Activated CD8-positive, alpha-beta T cell treated with anti-CD3 and anti-CD28 coated beads for 36 hours (primary cell): ENCODE results near the gene EPB41L2. TPM values are rescaled to one million over a fixed set of nuclear protein-coding genes. Genes with fewer than 3 reads are reported as not detected.
"Not testable (repeated sequence)": the region's sequence is repeated elsewhere in the genome, so short reads cannot be mapped to it uniquely, and the experiment has no call there.

Experiments
- ATAC-seq: fragments of 200-7000 bp; cut with Tn5 transposase; one replicate; pipeline ENCODE4 v1.10.0; 2021; ENCODE audit warnings: mild to moderate bottlenecking, moderate library complexity
- CTCF ChIA-PET: fragments of 350-600 bp; sonication (Branson Sonifier 250); formaldehyde crosslinking; loops from one replicate; lab custom pipeline; 2021; ENCODE audit warnings: antibody characterized with exemption; lab: Charles Lee
- POLR2A ChIA-PET: fragments of 350-600 bp; sonication (Branson Sonifier 250); formaldehyde crosslinking; loops from one replicate; lab custom pipeline; 2021; ENCODE audit warnings: antibody characterized with exemption; lab: Charles Lee
- DNase-seq: peaks from one replicate; pipeline ENCODE4 v3.0.0-alpha.2; 2020
- H3K27ac Mint-ChIP-seq: one replicate; pipeline ENCODE4 v1.8.0; 2021; ENCODE audit warnings: mild to moderate bottlenecking, mixed read lengths
- H3K27me3 Mint-ChIP-seq: one replicate; pipeline ENCODE4 v1.8.0; 2021; ENCODE audit warnings: mixed read lengths
- H3K36me3 Mint-ChIP-seq: one replicate; pipeline ENCODE4 v1.8.0; 2021; ENCODE audit warnings: low read depth, mixed read lengths
- H3K4me1 Mint-ChIP-seq: one replicate; pipeline ENCODE4 v1.8.0; 2021; ENCODE audit warnings: low read depth, mixed read lengths
- H3K4me3 Mint-ChIP-seq: one replicate; pipeline ENCODE4 v1.8.0; 2021; ENCODE audit warnings: mild to moderate bottlenecking, moderate library complexity, mixed read lengths
- H3K9me3 Mint-ChIP-seq: one replicate; pipeline ENCODE4 v1.8.0; 2021; ENCODE audit warnings: mixed read lengths
- CTCF ChIP-seq: fragments of 200-600 bp; IDR thresholded peaks from one replicate; pipeline ENCODE4 v1.8.0; 2022; ENCODE audit warnings: antibody characterized with exemption, mild to moderate bottlenecking
- intact Hi-C: fragments of 100-400 bp; cut with micrococcal nuclease; formaldehyde crosslinking; loops from one replicate; pipeline ENCODE4 v1.10.0; 2022
- total RNA-seq, 2 experiments: library from RNA; stranded (reverse); gene quantifications; one replicate each; pipeline ENCODE4 v1.2.3, GENCODE V29; 2021

The EPB41L2 gene
- total RNA-seq, 2 experiments from 2014 or later, result 30.6 to 33.3 TPM

GRCh38 chr6:130922922-130923321 lies 140.1 kb downstream of the EPB41L2 start:
- no peaks in the 10 kb centered on the region for H3K9me3 Mint-ChIP-seq
- POLR2A ChIA-PET, result no interaction called here
- intact Hi-C loops, result no loop called here
- H3K27ac Mint-ChIP-seq, result no peak overlapping the region
- no peak overlapping the region for H3K4me3 Mint-ChIP-seq
- H3K36me3 Mint-ChIP-seq, result no peaks in the 10 kb centered on the region
- no peak for DNase-seq
- no peak for ATAC-seq
- CTCF ChIA-PET, result interaction anchor here (0.5 kb wide), 1 partner anchor 610 kb away, joined by 4 read pairs; no protein-coding TSS in a partner anchor
- H3K4me1 Mint-ChIP-seq, result no peaks in the 10 kb centered on the region
- TF ChIP-seq CTCF, result no peak
- no peaks in the 10 kb centered on the region for H3K27me3 Mint-ChIP-seq

GRCh38 chr6:130920969-130921368 lies 142.1 kb downstream of the EPB41L2 start:
- ChIA-PET CTCF (interaction anchor here (1.0 to 1.4 kb wide), 2 partner anchors 35 to 75 kb away, joined by 3 to 5 read pairs; no protein-coding TSS in a partner anchor), POLR2A (no interaction called here)
- H3K9me3 Mint-ChIP-seq, result no peaks in the 10 kb centered on the region
- no peak overlapping the region for H3K27ac Mint-ChIP-seq
- no peak overlapping the region for H3K4me3 Mint-ChIP-seq
- no peak for TF ChIP-seq CTCF
- H3K36me3 Mint-ChIP-seq, result no peaks in the 10 kb centered on the region
- intact Hi-C loops, result no loop called here
- H3K4me1 Mint-ChIP-seq, result no peaks in the 10 kb centered on the region
- DNase-seq (no peak), ATAC-seq (no peak)
- no peaks in the 10 kb centered on the region for H3K27me3 Mint-ChIP-seq

- H3K27me3 Mint-ChIP-seq, result no peaks in the 10 kb centered on the region
- H3K9me3 Mint-ChIP-seq, result no peaks in the 10 kb centered on the region
- ChIA-PET POLR2A (no interaction called here), CTCF (no interaction called here)
- TF ChIP-seq CTCF, result no peak
- H3K27ac Mint-ChIP-seq, result no peak overlapping the region
- intact Hi-C loops, result no loop called here
- DNase-seq, result no peak
- H3K4me1 Mint-ChIP-seq, result peaks cover 2% of the 10 kb centered on the region
- no peak overlapping the region for H3K4me3 Mint-ChIP-seq
- ATAC-seq, result no peak
- H3K36me3 Mint-ChIP-seq, result no peaks in the 10 kb centered on the region
Measured at GRCh38 chr6:130918171-130918570, 144.9 kb downstream of the EPB41L2 start.

GRCh38 chr6:130915606-130916005 lies 147.4 kb downstream of the EPB41L2 start:
- POLR2A ChIA-PET, ATAC-seq, H3K27me3 Mint-ChIP-seq, H3K27ac Mint-ChIP-seq, intact Hi-C loops, H3K36me3 Mint-ChIP-seq, H3K9me3 Mint-ChIP-seq, H3K4me3 Mint-ChIP-seq, CTCF ChIA-PET, H3K4me1 Mint-ChIP-seq, DNase-seq: not testable (repeated sequence)

- TF ChIP-seq CTCF, result no peak
- ATAC-seq (peak; percentile 81), DNase-seq (peak; percentile 45)
- intact Hi-C loops, result no loop called here
- POLR2A ChIA-PET, result no interaction called here
- Mint-ChIP-seq H3K4me3 (no peak overlapping the region), H3K4me1 (peaks cover 9% of the 10 kb centered on the region), H3K27me3 (no peaks in the 10 kb centered on the region), H3K27ac (no peak overlapping the region), H3K36me3 (peaks cover 4% of the 10 kb centered on the region), H3K9me3 (no peaks in the 10 kb centered on the region)
- CTCF ChIA-PET, result no interaction called here
Measured at GRCh38 chr6:130913120-130913519, 149.9 kb downstream of the EPB41L2 start.

GRCh38 chr6:130912434-130912833 lies 150.6 kb downstream of the EPB41L2 start:
- Mint-ChIP-seq H3K27ac (no peak overlapping the region), H3K36me3 (peaks cover 4% of the 10 kb centered on the region), H3K4me3 (no peak overlapping the region), H3K9me3 (no peaks in the 10 kb centered on the region), H3K4me1 (peaks cover 9% of the 10 kb centered on the region), H3K27me3 (no peaks in the 10 kb centered on the region)
- ATAC-seq (no peak), DNase-seq (no peak)
- intact Hi-C loops, result no loop called here
- no peak for TF ChIP-seq CTCF
- ChIA-PET CTCF (no interaction called here), POLR2A (no interaction called here)
